AG04450 (cell line): ENCODE data around the gene THADA. TPM values are rescaled to one million over a fixed set of nuclear protein-coding genes. Genes with fewer than 3 reads are reported as not detected.

Experiments used
- CTCF ChIA-PET: fragments of 300-600, 350-600 bp; formaldehyde crosslinking; extraction: SDS; loops from one replicate; lab custom pipeline; 2022; ENCODE audit warnings: antibody characterized with exemption, inconsistent platforms; lab: Charles Lee
- POLR2A ChIA-PET: fragments of 350-600 bp; formaldehyde crosslinking; extraction: SDS; loops from one replicate; lab custom pipeline; 2021; ENCODE audit warnings: antibody characterized with exemption, inconsistent platforms; lab: Yijun Ruan, JAX
- DNase-seq: peaks from one replicate; pipeline ENCODE4 v3.0.0-alpha.2; 2011; ENCODE audit warnings: low read depth, low spot score
- H3K27ac ChIP-seq: one replicate; pipeline ENCODE4 v1.5.1; 2012; ENCODE audit warnings: low read depth, low read length, control low read depth
- H3K27me3 ChIP-seq: one replicate; pipeline ENCODE4 v1.6.0; 2012; ENCODE audit warnings: low read length; ENCODE audit not compliant: control insufficient read depth, insufficient read depth
- H3K4me3 ChIP-seq: 2 replicates; pipeline ENCODE4 v1.5.1; 2011; ENCODE audit warnings: mild to moderate bottlenecking, low read depth, low read length, control low read depth
- H3K9me3 ChIP-seq: 2 replicates; pipeline ENCODE4 v1.5.1; 2012; ENCODE audit warnings: low read length; ENCODE audit not compliant: control insufficient read depth, insufficient read depth
- CTCF ChIP-seq: IDR thresholded peaks from 2 replicates; pipeline ENCODE4 v1.5.1; 2011; ENCODE audit warnings: low read depth, low read length, control low read depth, inconsistent platforms
- polyA plus RNA-seq: library from polyadenylated mRNA; depleted of rRNA; stranded (reverse); fragments of >200 nt; gene quantifications from 2 replicates; pipeline ENCODE4 v1.2.3, GENCODE V29; 2011

THADA gene
- polyA plus RNA-seq, 1 experiment = 15.0 TPM

- no peak for DNase-seq
- POLR2A ChIA-PET = no interaction called here
Measured at GRCh38 chr2:43196768-43197587, 398.9 kb downstream of the THADA start.

GRCh38 chr2:43194121-43194869, 401.5 kb downstream of the THADA start:
- Histone ChIP-seq H3K9me3 (no peaks in the 10 kb centered on the region), H3K4me3 (no peak overlapping the region), H3K27ac (no peak overlapping the region), H3K27me3 (no peaks in the 10 kb centered on the region)
- ChIA-PET CTCF (no interaction called here), POLR2A (interaction anchor here (0.7 kb wide), 1 partner anchor 298 kb away, joined by 5 read pairs; no protein-coding TSS in a partner anchor)
- no peak for TF ChIP-seq CTCF
- DNase-seq = no peak

More at GRCh38 chr2:43196768-43197587, 398.9 kb downstream of the THADA start:
- Histone ChIP-seq H3K4me3 (no peak overlapping the region), H3K27ac (no peak overlapping the region), H3K9me3 (no peaks in the 10 kb centered on the region), H3K27me3 (no peaks in the 10 kb centered on the region)
- CTCF ChIA-PET = no interaction called here
- no peak for TF ChIP-seq CTCF

GRCh38 chr2:43193652-43194120, 402.2 kb downstream of the THADA start:
- no peak overlapping the region for H3K4me3 ChIP-seq
- H3K27ac ChIP-seq = no peak overlapping the region
- no peak for TF ChIP-seq CTCF
- POLR2A ChIA-PET = no interaction called here
- DNase-seq = no peak
- H3K27me3 ChIP-seq = no peaks in the 10 kb centered on the region
- H3K9me3 ChIP-seq = no peaks in the 10 kb centered on the region
- CTCF ChIA-PET = no interaction called here

- Histone ChIP-seq H3K4me3 (no peak overlapping the region), H3K27ac (no peak overlapping the region), H3K9me3 (no peaks in the 10 kb centered on the region), H3K27me3 (no peaks in the 10 kb centered on the region)
- CTCF ChIA-PET = interaction anchor here (0.8 kb wide), 1 partner anchor 30 kb away, joined by 4 read pairs; no protein-coding TSS in a partner anchor
- TF ChIP-seq CTCF = no peak
- POLR2A ChIA-PET = interaction anchor here (1.3 kb wide), 1 partner anchor 14 kb away, joined by 3 read pairs; no protein-coding TSS in a partner anchor
- DNase-seq = no peak
Measured at GRCh38 chr2:43192744-43193651, 402.8 kb downstream of the THADA start.
